Effector CD8-positive, alpha-beta T cell (primary cell): ENCODE data around the gene ZRSR2.

Source experiments
- DNase-seq: peaks from one replicate; lab custom pipeline; 2025; lab: John Stamatoyannopoulos, UW

Gene ZRSR2

GRCh38 chrX:15854080-15854655, 63.9 kb downstream of the ZRSR2 start:
- DNase-seq: peak; percentile 27

- DNase-seq: peak; percentile 86
Measured at GRCh38 chrX:15854712-15855567, 64.7 kb downstream of the ZRSR2 start, which contains the start of gene AP1S2. Gene AP1S2 (minus strand): TSS chrX:15854813. CDS start chrX:15852524, 2,289 bp downstream.

GRCh38 chrX:15855568-15856221, 65.4 kb downstream of the ZRSR2 start:
- no peak for DNase-seq

GRCh38 chrX:15856222-15856587, 65.9 kb downstream of the ZRSR2 start:
- DNase-seq: no peak

GRCh38 chrX:15856636-15857035, 66.4 kb downstream of the ZRSR2 start:
- DNase-seq: no peak

- DNase-seq: no peak
Measured at GRCh38 chrX:15858051-15858450, 67.8 kb downstream of the ZRSR2 start.

GRCh38 chrX:15860921-15861320, 70.6 kb downstream of the ZRSR2 start:
- DNase-seq: no peak

- DNase-seq: no peak
Measured at GRCh38 chrX:15864023-15864422, 73.7 kb downstream of the ZRSR2 start.

GRCh38 chrX:15864629-15865028, 74.3 kb downstream of the ZRSR2 start:
- no peak for DNase-seq

- no peak for DNase-seq
Measured at GRCh38 chrX:15866147-15866546, 75.9 kb downstream of the ZRSR2 start.

GRCh38 chrX:15869695-15870094, 79.4 kb downstream of the ZRSR2 start:
- no peak for DNase-seq

- DNase-seq: no peak
Measured at GRCh38 chrX:15870310-15870709, 80.0 kb downstream of the ZRSR2 start.
